Fibroblast of mammary gland (primary cell): ENCODE results near the gene OSGIN1.

Experiments
- DNase-seq: peaks from one replicate; pipeline ENCODE4 v3.0.0-alpha.2; 2010; ENCODE audit warnings: low read depth
- H3K4me3 ChIP-seq: 2 replicates; pipeline ENCODE4 v1.5.1; 2011; ENCODE audit warnings: low read depth, mild to moderate bottlenecking, low read length, moderate library complexity; ENCODE audit not compliant: control insufficient read depth
- CTCF ChIP-seq: conservative IDR thresholded peaks from 2 replicates; pipeline ENCODE4 v1.5.1; 2011; ENCODE audit warnings: low read depth, low read length, inconsistent platforms; ENCODE audit not compliant: control insufficient read depth, insufficient read depth

Gene OSGIN1

GRCh38 chr16:83926726-83927397, 26.2 kb upstream of the OSGIN1 start:
- TF ChIP-seq CTCF: peak; percentile 89
- DNase-seq: peak; percentile 62
- no peak overlapping the region for H3K4me3 ChIP-seq

GRCh38 chr16:83928341-83929055, 24.5 kb upstream of the OSGIN1 start:
- TF ChIP-seq CTCF: no peak
- DNase-seq: peak; percentile 69
- H3K4me3 ChIP-seq: no peak overlapping the region

- no peak for TF ChIP-seq CTCF
- DNase-seq: no peak
Measured at GRCh38 chr16:83929811-83930555, 23.1 kb upstream of the OSGIN1 start.

GRCh38 chr16:83930730-83931500, 22.1 kb upstream of the OSGIN1 start:
- DNase-seq: no peak
- TF ChIP-seq CTCF: no peak
- H3K4me3 ChIP-seq: no peak overlapping the region

More at GRCh38 chr16:83929811-83930555, 23.1 kb upstream of the OSGIN1 start:
- H3K4me3 ChIP-seq: no peak overlapping the region

GRCh38 chr16:83931556-83931955, 21.5 kb upstream of the OSGIN1 start:
- no peak for DNase-seq
- no peak for TF ChIP-seq CTCF
- no peak overlapping the region for H3K4me3 ChIP-seq

GRCh38 chr16:83932304-83932703, 20.7 kb upstream of the OSGIN1 start:
- TF ChIP-seq CTCF: no peak
- DNase-seq: no peak
- H3K4me3 ChIP-seq: no peak overlapping the region
